Uterus (tissue), 4 donors: ENCODE data around the gene PIAS4. TPM values are rescaled to one million over a fixed set of nuclear protein-coding genes. Genes with fewer than 3 reads are reported as not detected.

ENCODE experiments used
- DNase-seq, 2 donors: peaks; one replicate each; pipeline ENCODE4 v3.0.0-alpha.2; 2019 to 2020
- H3K27ac ChIP-seq, 2 donors: fragments of 200-600 bp; sonication (generic); 1 replicate in 1 of 2; 2 replicates in 1 of 2; pipeline ENCODE4 v1.5.1; 2016 to 2018
- H3K27me3 ChIP-seq, 2 donors: fragments of 200-600 bp; sonication (generic); one replicate each; pipeline ENCODE4 v1.5.1; 2018 to 2019; ENCODE audit warnings: control low read depth in 1 of 2
- H3K36me3 ChIP-seq, 2 donors: fragments of 200-600 bp; sonication (generic); one replicate each; pipeline ENCODE4 v1.5.1; 2019; ENCODE audit warnings: control low read depth in 1 of 2
- H3K4me1 ChIP-seq, 2 donors: fragments of 200-600 bp; sonication (generic); one replicate each; pipeline ENCODE4 v1.5.1; 2018 to 2019; ENCODE audit warnings: control low read depth in 1 of 2
- H3K4me3 ChIP-seq, 2 donors: fragments of 200-600 bp; sonication (generic); 1 replicate in 1 of 2; 2 replicates in 1 of 2; pipeline ENCODE4 v1.5.1; 2018 to 2019; ENCODE audit warnings: mild to moderate bottlenecking in 1 of 2
- H3K9me3 ChIP-seq, 2 donors: fragments of 200-600 bp; sonication (generic); one replicate each; pipeline ENCODE4 v1.5.1; 2019; ENCODE audit warnings: control low read depth in 1 of 2
- POLR2A ChIP-seq, 2 donors: fragments of 450-650 bp; IDR thresholded peaks; one replicate each; pipeline ENCODE4 v1.6.1; 2016; ENCODE audit warnings: antibody characterized with exemption in 2 of 2, mild to moderate bottlenecking in 1 of 2, moderate library complexity in 1 of 2
- intact Hi-C: fragments of 100-400 bp; cut with DNase I; formaldehyde crosslinking; loops from one replicate; pipeline ENCODE4 v1.15.1; 2023; ENCODE audit warnings: low total_unique reads
- total RNA-seq, 4 donors: library from RNA; depleted of rRNA in 3 of 4; stranded (reverse); fragments of >200 nt in 3 of 4; gene quantifications; one replicate each; pipeline versions ENCODE4 v1.1.0 to v1.2.4, GENCODE V29; 2014 to 2023
- TF ChIP-seq, protein P1 (sequence below), 4 experiments: fragments of 200-600 bp in 2 of 4; fragments of 450-650 bp in 2 of 4; sonication (generic) in 2 of 4; IDR thresholded peaks; one replicate each; pipeline ENCODE4 v1.5.1; 2016 to 2019; ENCODE audit warnings: antibody characterized with exemption in 4 of 4, mild to moderate bottlenecking in 2 of 4, moderate library complexity in 1 of 4
- donor health status: DM: yes; HTN: yes; CAD: no.

The PIAS4 gene
- total RNA-seq, 4 donors from 2014 or later = 10.0 to 39.4 (median 23.4) TPM

DNA sequence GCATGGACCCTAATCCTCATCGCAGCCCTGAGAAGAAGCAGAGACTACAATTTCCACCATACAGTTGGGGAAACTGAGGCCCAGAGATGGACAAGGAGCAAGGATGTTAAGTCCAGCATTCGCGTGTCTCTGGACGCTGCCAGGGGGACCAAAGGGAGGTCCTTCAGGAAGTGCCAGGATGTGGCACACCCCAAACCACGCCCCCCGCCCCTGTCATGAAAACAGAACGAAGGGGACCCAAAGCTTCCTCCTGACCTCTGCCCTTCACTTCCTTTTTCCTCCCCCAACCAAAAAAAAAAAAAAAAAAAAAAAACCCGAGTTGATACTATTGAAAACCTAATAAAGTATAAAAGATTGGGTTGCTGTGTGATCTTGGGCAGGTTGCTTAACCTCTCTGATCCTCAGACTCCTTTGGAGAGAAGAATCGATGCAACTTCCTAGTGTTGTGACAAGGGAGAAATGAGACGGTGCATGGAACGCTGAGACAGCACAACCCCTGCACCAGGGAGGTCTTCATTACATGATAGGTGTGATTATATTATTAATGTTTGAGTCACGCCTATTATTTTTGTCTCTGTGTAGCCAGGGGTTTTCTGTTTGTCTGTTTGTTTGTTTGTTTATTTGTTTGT, 61.9 kb downstream of the PIAS4 start:
- no peaks in the 10 kb centered on the region for H3K9me3 ChIP-seq
- H3K27me3 ChIP-seq = no peaks in the 10 kb centered on the region
- TF ChIP-seq, protein P1, sequence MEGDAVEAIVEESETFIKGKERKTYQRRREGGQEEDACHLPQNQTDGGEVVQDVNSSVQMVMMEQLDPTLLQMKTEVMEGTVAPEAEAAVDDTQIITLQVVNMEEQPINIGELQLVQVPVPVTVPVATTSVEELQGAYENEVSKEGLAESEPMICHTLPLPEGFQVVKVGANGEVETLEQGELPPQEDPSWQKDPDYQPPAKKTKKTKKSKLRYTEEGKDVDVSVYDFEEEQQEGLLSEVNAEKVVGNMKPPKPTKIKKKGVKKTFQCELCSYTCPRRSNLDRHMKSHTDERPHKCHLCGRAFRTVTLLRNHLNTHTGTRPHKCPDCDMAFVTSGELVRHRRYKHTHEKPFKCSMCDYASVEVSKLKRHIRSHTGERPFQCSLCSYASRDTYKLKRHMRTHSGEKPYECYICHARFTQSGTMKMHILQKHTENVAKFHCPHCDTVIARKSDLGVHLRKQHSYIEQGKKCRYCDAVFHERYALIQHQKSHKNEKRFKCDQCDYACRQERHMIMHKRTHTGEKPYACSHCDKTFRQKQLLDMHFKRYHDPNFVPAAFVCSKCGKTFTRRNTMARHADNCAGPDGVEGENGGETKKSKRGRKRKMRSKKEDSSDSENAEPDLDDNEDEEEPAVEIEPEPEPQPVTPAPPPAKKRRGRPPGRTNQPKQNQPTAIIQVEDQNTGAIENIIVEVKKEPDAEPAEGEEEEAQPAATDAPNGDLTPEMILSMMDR (IDR thresholded peaks at IDR 0.05) = no peak
- no peak for TF ChIP-seq POLR2A (IDR thresholded peaks at IDR 0.05)
- DNase-seq = peak in 1 of 2 donors; percentile 25
- intact Hi-C loops = no loop called here
- H3K36me3 ChIP-seq = no peaks in the 10 kb centered on the region
- H3K4me1 ChIP-seq = no peaks in the 10 kb centered on the region
- H3K4me3 ChIP-seq = no peak overlapping the region
- H3K27ac ChIP-seq = no peak overlapping the region

DNA sequence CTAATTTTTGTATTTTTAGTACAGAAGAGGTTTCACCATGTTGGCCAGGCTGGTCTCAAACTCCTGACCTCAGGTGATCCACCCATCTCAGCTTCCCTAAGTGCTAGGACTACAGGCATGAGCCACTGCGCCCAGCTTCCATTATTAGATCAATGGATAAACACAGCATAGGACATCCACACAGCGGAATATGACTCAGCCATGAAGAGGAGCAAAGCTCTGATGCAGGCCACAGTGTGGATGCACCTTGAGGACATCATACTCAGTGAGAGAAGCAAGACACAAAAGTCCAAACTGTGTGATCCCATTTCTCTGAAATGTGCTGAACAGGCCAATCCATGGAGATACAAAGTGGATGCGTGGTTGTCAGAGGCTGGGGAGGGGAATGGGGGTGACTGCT, 64.1 kb downstream of the PIAS4 start:
- intact Hi-C loops = loop anchor here (10.0 kb wide), 1 partner anchor 53 kb away; the partner anchor contains the start of gene MAP2K2
- Histone ChIP-seq H3K9me3 (no peaks in the 10 kb centered on the region), H3K36me3 (no peaks in the 10 kb centered on the region), H3K27me3 (no peaks in the 10 kb centered on the region), H3K4me3 (no peak overlapping the region), H3K4me1 (no peaks in the 10 kb centered on the region), H3K27ac (no peak overlapping the region)
- DNase-seq = no peak
- TF ChIP-seq POLR2A (IDR thresholded peaks at IDR 0.05) = no peak
- TF ChIP-seq, protein P1 (IDR thresholded peaks at IDR 0.05) = no peak

DNA sequence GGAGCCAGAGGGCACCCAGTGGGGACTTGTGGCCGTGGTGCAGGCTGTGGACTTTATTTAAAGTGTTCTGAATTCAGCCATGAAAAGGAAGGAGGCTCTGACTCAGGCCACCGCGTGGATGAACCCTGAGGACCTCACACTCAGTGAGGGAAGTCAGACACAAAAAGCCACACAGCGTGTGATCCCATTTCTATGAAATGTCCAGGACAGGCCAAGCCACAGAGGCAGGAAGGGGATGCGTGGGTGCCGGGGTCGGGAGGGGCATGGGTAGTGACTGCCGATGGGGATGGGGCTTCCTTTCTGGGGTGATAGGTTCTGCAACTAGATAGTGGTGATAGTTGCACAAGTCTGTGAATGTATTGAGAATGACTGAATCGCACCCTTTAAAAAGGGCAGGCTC, 67.8 kb downstream of the PIAS4 start:
- DNase-seq = no peak
- H3K4me3 ChIP-seq = no peak overlapping the region
- intact Hi-C loops = loop anchor here (10.0 kb wide), 1 partner anchor 49 kb away; the partner anchor contains the start of gene MAP2K2
- H3K4me1 ChIP-seq = no peaks in the 10 kb centered on the region
- no peak overlapping the region for H3K27ac ChIP-seq
- H3K9me3 ChIP-seq = no peaks in the 10 kb centered on the region
- TF ChIP-seq POLR2A (IDR thresholded peaks at IDR 0.05) = no peak
- TF ChIP-seq, protein P1 (IDR thresholded peaks at IDR 0.05) = no peak
- no peaks in the 10 kb centered on the region for H3K36me3 ChIP-seq
- no peaks in the 10 kb centered on the region for H3K27me3 ChIP-seq

DNA sequence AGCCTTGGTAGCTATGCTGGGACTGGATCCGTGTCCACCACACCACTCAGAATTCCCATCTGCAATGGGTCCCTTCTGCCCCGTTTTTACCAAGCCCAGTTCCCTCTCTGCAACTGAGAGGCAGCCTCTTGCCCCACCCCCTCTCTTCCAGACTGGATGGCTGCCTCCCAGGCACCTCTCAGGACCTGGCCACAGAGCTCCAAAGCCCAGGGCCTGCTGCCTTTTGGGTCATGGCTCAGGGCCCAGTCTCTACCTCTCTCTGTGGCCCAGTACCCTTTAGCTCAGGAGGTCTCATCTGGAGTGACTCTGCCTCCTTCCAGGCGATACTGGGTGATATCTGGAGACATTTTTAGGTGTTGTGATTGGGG, 69.5 kb downstream of the PIAS4 start:
- TF ChIP-seq, protein P1 (IDR thresholded peaks at IDR 0.05) = no peak
- no peak for TF ChIP-seq POLR2A (IDR thresholded peaks at IDR 0.05)
- peak overlapping the region in 1 of 2 donors; percentile 87 for H3K27ac ChIP-seq
- no peaks in the 10 kb centered on the region for H3K36me3 ChIP-seq
- DNase-seq = no peak
- intact Hi-C loops = loop anchor here (10.0 kb wide), 1 partner anchor 48 kb away; the partner anchor contains the start of gene MAP2K2
- H3K27me3 ChIP-seq = no peaks in the 10 kb centered on the region
- H3K4me1 ChIP-seq = no peaks in the 10 kb centered on the region
- no peak overlapping the region for H3K4me3 ChIP-seq
- no peaks in the 10 kb centered on the region for H3K9me3 ChIP-seq

DNA sequence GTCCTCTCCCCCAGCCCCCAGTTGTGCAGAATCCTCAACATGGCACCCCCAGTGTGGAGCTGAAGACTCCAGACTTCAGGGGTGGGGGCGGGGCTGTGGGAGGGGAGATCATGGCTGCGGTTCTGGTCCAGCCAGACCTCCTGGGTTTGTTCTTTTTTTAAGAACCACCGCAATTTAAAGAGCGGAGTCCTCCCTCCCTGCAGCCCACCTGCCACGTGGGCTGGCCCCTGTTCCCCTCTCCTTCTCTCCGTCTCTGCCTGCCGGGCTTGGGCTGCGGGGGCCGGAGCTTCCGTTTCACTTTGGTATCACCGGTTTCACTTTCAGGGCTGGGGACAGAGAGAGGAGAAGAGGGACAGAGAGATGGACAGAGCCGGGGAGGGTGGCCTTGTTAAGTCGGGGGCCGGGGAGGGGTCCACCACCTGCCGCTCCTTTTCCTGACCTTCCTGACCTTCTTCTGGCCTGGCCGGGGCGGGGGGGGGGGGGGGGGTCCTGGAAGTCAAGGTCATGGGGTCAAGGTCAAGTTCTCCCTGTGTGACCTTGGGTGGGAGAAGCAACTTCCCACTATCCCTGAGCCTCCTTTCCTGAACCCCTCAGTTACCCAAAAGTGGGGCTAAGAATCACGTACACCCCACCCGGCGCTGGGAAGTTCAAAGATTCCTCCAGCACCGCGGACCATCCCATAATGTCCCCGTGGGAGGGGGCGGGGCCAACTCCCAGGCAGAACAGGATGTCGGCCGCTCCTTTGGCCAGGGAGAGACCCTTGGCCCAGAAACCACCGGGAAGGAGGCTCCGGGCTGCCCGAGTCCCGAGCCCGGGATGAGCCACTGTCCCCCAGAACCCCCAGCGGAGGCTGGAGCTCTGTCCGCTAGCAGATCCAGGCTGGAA, 70.5 kb downstream of the PIAS4 start:
- Histone ChIP-seq H3K36me3 (no peaks in the 10 kb centered on the region), H3K4me3 (peak overlapping the region; percentile 57 to 61), H3K27ac (peak overlapping the region; percentile 75 to 87), H3K4me1 (no peaks in the 10 kb centered on the region), H3K9me3 (no peaks in the 10 kb centered on the region), H3K27me3 (no peaks in the 10 kb centered on the region)
- intact Hi-C loops = loop anchor here (10.0 kb wide), 1 partner anchor 47 kb away; the partner anchor contains the start of gene MAP2K2
- TF ChIP-seq POLR2A (IDR thresholded peaks at IDR 0.05) = no peak
- TF ChIP-seq, protein P1 (IDR thresholded peaks at IDR 0.05) = no peak
- DNase-seq = peak; percentile 72 to 74
